Measurements from ENCODE around the gene AFF3. TPM values are rescaled to one million over a fixed set of nuclear protein-coding genes. Genes with fewer than 3 reads are reported as not detected.

AFF3 gene
- total and polyA plus RNA-seq, 4 donors = 4.2 to 90.9 (median 14.6) TPM

- TF ChIP-seq, protein P1, sequence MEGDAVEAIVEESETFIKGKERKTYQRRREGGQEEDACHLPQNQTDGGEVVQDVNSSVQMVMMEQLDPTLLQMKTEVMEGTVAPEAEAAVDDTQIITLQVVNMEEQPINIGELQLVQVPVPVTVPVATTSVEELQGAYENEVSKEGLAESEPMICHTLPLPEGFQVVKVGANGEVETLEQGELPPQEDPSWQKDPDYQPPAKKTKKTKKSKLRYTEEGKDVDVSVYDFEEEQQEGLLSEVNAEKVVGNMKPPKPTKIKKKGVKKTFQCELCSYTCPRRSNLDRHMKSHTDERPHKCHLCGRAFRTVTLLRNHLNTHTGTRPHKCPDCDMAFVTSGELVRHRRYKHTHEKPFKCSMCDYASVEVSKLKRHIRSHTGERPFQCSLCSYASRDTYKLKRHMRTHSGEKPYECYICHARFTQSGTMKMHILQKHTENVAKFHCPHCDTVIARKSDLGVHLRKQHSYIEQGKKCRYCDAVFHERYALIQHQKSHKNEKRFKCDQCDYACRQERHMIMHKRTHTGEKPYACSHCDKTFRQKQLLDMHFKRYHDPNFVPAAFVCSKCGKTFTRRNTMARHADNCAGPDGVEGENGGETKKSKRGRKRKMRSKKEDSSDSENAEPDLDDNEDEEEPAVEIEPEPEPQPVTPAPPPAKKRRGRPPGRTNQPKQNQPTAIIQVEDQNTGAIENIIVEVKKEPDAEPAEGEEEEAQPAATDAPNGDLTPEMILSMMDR (IDR thresholded peaks at IDR 0.05; ENCODE audit: control extremely low read depth, extremely low read depth) = no peak
- WGBS, 2 donors = 38 to 43% methylated on average over 2 of the region's 2 CpGs
- DNase-seq (no peak), ATAC-seq (ENCODE audit: insufficient read depth, low FRiP score) (no peak)
- H3K36me3 ChIP-seq (ENCODE audit: control insufficient read depth in 4 of 4, insufficient read depth in 4 of 4, low read length in 4 of 4) = no peaks in the 10 kb centered on the region
- no peak overlapping the region for H3K4me3 ChIP-seq
- peaks cover 0 to 14% (median 0%) of the 10 kb centered on the region in 5 donors for H3K4me1 ChIP-seq (ENCODE audit: control insufficient read depth in 5 of 5, insufficient read depth in 5 of 5, low read length in 5 of 5)
- H3K27ac ChIP-seq (ENCODE audit: low read depth in 1 of 2, low read length in 1 of 2) = peak overlapping the region in 1 of 2 donors; percentile 67
- no peak overlapping the region for H3K9ac ChIP-seq (ENCODE audit: insufficient read depth in 1 of 2, low read length in 2 of 2)
- peaks cover 0 to 2% (median 0%) of the 10 kb centered on the region in 4 donors for H3K9me3 ChIP-seq (ENCODE audit: control insufficient read depth in 4 of 4, insufficient read depth in 3 of 4, low read length in 3 of 4)
- H3K27me3 ChIP-seq (ENCODE audit: control insufficient read depth in 3 of 3, insufficient read depth in 3 of 3, low read length in 2 of 3) = no peaks in the 10 kb centered on the region
These were observed 371.5 kb downstream of the AFF3 start for GRCh38 chr2:99770876-99771275.

GRCh38 chr2:99765731-99766318, 376.6 kb downstream of the AFF3 start:
- Histone ChIP-seq H3K9me3 (ENCODE audit: control insufficient read depth in 4 of 4, insufficient read depth in 3 of 4, low read length in 3 of 4) (peaks cover 0 to 2% (median 0%) of the 10 kb centered on the region in 4 donors), H3K27ac (ENCODE audit: low read depth in 1 of 2, low read length in 1 of 2) (no peak overlapping the region), H3K27me3 (ENCODE audit: control insufficient read depth in 3 of 3, insufficient read depth in 3 of 3, low read length in 2 of 3) (no peaks in the 10 kb centered on the region), H3K4me3 (no peak overlapping the region), H3K4me1 (ENCODE audit: control insufficient read depth in 5 of 5, insufficient read depth in 5 of 5, low read length in 5 of 5) (peaks cover 0 to 5% (median 0%) of the 10 kb centered on the region in 5 donors), H3K36me3 (ENCODE audit: control insufficient read depth in 4 of 4, insufficient read depth in 4 of 4, low read length in 4 of 4) (peaks cover 0 to 3% (median under 1%) of the 10 kb centered on the region in 4 donors), H3K9ac (ENCODE audit: insufficient read depth in 1 of 2, low read length in 2 of 2) (no peak overlapping the region)
- DNase-seq = no peak
- TF ChIP-seq, protein P1 (IDR thresholded peaks at IDR 0.05; ENCODE audit: control extremely low read depth, extremely low read depth) = no peak
- ATAC-seq (ENCODE audit: insufficient read depth, low FRiP score) = no peak
- WGBS, 2 donors = 91 to 93% methylated on average over 4 of the region's 4 CpGs

GRCh38 chr2:99763764-99764163, 378.6 kb downstream of the AFF3 start:
- peaks cover 0 to 5% (median 0%) of the 10 kb centered on the region in 5 donors for H3K4me1 ChIP-seq (ENCODE audit: control insufficient read depth in 5 of 5, insufficient read depth in 5 of 5, low read length in 5 of 5)
- 89 to 96% methylated on average over 6 of the region's 6 CpGs for WGBS, 2 donors
- H3K9ac ChIP-seq (ENCODE audit: insufficient read depth in 1 of 2, low read length in 2 of 2) = no peak overlapping the region
- peaks cover 0 to 3% (median under 1%) of the 10 kb centered on the region in 4 donors for H3K36me3 ChIP-seq (ENCODE audit: control insufficient read depth in 4 of 4, insufficient read depth in 4 of 4, low read length in 4 of 4)
- no peaks in the 10 kb centered on the region for H3K27me3 ChIP-seq (ENCODE audit: control insufficient read depth in 3 of 3, insufficient read depth in 3 of 3, low read length in 2 of 3)
- no peaks in the 10 kb centered on the region for H3K9me3 ChIP-seq (ENCODE audit: control insufficient read depth in 4 of 4, insufficient read depth in 3 of 4, low read length in 3 of 4)
- no peak overlapping the region for H3K27ac ChIP-seq (ENCODE audit: low read depth in 1 of 2, low read length in 1 of 2)
- DNase-seq = no peak
- no peak for ATAC-seq (ENCODE audit: insufficient read depth, low FRiP score)
- no peak overlapping the region for H3K4me3 ChIP-seq
- TF ChIP-seq, protein P1 (IDR thresholded peaks at IDR 0.05; ENCODE audit: control extremely low read depth, extremely low read depth) = no peak

All from lung (tissue), 12 donors.